Measurements from ENCODE around the gene SEMA3G.
A peak's percentile ranks its signal among the peaks of the same experiment; 100 is the strongest.

DNA sequence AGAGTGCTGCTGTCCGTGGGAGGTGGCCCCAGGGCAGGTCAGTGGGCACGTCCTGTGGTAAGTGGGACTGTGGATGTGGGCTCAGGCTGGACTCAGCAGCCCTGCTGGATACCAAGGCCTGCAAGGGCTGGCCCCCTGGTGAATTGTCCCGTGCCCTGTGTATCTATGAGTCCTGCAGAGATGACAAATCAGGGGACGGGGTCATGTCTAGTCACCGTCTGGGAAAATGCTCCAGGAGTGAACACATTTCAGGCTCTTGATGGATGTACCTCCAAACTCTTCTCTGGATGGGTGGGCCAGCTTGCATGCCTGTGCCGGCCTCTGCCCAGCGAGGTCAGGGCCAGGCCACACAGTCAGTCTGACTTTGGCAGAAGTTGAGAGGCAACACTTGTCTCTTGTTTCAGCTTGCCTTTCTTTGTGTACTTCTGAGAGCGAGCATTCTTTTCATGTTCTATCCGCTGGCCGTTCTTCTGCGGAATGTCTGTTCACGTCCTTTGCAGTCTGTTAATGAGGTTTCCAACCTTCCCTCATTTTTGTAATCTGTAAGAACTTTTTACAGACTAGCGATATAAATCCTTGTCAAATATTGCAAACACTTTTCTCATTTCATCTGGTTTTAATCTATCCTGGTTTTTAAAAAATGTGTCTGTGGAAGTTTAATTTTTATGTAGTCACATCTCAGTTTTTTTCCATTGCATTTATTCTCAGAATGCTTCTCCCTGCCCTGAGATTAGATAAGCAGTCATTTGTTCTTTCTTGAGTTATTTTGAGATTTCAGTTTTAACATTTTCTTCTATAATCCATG, 38.9 kb upstream of the SEMA3G start:
- no peak for TF ChIP-seq CTCF (IDR thresholded peaks at IDR 0.05)
- TF ChIP-seq POLR2A (IDR thresholded peaks at IDR 0.05): no peak
- peak in 1 of 2 donors; percentile 7 for TF ChIP-seq POLR2AphosphoS5 (IDR thresholded peaks at IDR 0.05; ENCODE audit: insufficient read depth in 1 of 2, low read depth in 1 of 2)
